Endometrial microvascular endothelial cells (primary cell): ENCODE data around the gene CCL27. TPM values are rescaled to one million over a fixed set of nuclear protein-coding genes. Genes with fewer than 3 reads are reported as not detected.

Source experiments
- in situ Hi-C: cut with HindIII; loops from 2 replicates; pipeline ENCODE4 v1.10.0; 2017; ENCODE audit warnings: low sequenced_read_pairs, low pct_unique_long_range_greater_than_20kb; ENCODE audit errors: inconsistent ontology term
- total RNA-seq: library from RNA; depleted of rRNA; stranded (reverse); fragments of >200 nt; gene quantifications from one replicate; pipeline ENCODE4 v1.2.3, GENCODE V29; 2015; ENCODE audit errors: inconsistent ontology term

The CCL27 gene, protein sequence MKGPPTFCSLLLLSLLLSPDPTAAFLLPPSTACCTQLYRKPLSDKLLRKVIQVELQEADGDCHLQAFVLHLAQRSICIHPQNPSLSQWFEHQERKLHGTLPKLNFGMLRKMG
- not detected for total RNA-seq

DNA sequence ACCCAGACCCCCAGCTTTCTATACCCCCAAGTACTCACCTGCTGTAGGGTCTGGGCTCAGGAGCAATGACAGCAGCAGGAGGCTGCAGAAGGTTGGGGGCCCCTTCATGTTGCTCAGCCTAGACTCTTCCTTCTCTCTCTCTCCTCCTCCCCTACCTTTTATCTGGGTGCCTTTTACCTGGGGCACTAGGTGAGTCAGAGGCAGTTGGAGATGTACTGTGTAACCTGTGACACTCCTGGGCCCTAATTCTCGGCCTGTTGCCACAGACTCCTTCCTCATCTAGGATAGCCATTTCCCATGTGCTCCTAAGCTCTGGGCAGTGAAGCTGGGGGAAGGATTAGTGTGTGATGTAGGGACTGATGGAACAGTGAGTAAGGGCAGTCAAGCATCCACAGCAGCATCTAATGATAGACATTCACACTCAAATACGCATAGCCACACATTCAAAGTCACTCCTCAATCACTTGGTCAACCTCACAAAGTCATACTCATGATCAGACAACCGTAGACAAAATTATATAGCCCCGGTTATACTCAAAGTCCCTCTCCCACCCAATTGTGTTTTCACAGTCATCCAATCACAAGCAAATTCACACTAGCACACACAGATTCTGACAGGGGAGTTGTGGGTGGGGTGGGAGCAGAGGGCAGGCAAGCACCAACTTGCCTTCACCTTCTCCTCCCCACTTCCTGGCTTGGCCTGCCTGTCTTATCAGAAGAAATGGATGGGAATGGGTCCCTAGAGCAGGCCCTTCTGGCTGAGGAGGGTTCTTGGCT is at the start of gene CCL27:
Gene CCL27, minus strand, starts transcription at position 132 of the 777 bp plus-strand sequence. Its CDS starts 24 bp downstream, at position 108.
- in situ Hi-C loops, result no loop called here

DNA sequence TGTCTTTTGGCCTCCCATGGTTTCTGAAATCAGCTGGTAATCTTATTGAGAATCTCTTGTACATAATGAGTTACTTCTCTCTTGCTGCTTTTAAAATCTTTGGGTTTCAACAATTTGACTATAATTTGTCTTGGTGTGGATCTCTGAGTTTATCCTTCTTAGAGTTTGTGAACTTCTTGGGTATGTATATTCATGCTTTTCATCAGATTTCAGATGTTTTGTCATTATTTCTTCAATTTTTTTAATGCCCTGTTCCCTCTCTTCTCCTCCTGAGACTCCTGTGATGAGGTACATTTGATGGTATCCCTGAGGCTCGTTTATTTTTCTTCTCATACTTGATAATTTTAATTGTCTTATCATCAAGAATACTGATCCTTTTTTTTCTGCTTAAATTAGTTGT is 49.7 kb upstream of the CCL27 start:
- in situ Hi-C loops, result no loop called here

DNA sequence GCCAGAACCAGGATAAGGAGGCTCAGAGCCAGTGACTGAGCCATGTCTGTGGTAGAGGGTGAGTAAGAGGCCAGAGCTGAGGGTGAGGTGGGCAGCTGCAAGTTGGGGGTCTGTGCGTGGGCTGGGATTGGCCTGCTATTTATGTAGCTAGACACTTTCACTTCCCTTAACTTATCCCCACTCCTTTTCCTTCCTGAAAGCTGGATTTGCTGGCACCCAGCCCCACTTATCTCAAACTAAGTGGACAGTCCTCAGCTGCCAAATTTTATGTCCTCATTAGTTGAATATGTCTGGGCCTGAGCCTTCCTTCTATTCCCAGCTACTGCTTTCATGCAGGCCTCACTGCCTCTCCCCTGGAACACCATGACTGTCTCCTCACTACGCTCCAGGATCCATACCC is 47.6 kb upstream of the CCL27 start, which contains the start of gene CCL21:
Gene CCL21, minus strand, starts transcription at position 114 of the 400 bp plus-strand sequence. Its CDS starts 70 bp downstream, at position 44.
- in situ Hi-C loops, result no loop called here

DNA sequence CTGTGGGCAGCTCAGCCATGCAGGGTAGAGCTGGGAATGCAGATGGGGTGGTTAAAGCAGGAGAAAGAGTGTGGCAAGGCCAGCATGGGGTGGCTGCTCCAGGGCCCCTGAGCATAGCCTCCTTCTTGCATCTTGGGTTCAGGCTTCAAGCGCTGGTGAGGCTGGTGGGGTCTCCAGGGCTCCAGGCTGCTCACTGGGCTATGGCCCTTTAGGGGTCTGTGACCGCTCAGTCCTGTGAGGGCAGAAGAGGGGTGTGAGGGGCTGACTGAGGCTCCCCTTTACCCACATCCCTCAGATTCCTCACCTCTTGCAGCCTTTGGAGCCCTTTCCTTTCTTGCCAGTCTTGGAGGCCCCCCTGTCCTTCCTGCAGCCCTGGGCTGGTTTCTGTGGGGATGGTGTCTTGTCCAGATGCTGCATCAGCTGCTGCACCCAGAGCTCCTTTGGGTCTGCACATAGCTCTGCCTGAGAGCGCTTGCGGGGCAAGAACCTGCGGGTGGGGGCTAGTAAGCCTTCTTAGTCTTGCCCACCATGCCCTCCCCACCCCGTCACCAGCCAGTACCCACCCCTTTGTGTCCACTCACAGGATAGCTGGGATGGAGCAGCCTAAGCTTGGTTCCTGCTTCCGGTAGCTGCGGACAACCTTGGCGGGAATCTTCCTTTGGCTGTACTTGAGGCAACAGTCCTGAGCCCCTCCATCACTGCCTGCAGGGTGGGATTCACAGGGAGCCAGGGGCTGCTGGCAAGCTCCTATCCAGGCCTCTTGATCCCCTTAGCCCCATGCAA is 46.9 kb upstream of the CCL27 start:
- in situ Hi-C loops, result no loop called here

DNA sequence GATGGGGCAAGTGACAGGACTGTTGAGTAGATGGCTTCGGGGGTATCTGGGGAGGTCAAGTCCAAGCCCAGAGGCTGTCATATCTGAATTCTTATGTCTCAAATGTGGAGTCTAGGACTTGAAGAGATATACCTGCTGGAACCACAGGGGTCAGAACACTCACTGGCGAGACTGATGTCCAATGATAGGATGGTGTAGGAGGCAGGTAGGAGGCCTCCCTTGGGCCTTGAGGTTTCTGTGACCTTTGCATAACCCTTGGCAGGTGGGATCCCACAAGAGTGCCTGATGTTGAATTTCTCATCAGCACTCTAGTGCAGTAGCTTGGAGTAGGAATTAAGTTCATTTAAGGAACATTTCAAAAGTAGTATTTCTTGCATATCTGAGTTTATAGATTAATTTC is 44.7 kb upstream of the CCL27 start:
- in situ Hi-C loops, result no loop called here

DNA sequence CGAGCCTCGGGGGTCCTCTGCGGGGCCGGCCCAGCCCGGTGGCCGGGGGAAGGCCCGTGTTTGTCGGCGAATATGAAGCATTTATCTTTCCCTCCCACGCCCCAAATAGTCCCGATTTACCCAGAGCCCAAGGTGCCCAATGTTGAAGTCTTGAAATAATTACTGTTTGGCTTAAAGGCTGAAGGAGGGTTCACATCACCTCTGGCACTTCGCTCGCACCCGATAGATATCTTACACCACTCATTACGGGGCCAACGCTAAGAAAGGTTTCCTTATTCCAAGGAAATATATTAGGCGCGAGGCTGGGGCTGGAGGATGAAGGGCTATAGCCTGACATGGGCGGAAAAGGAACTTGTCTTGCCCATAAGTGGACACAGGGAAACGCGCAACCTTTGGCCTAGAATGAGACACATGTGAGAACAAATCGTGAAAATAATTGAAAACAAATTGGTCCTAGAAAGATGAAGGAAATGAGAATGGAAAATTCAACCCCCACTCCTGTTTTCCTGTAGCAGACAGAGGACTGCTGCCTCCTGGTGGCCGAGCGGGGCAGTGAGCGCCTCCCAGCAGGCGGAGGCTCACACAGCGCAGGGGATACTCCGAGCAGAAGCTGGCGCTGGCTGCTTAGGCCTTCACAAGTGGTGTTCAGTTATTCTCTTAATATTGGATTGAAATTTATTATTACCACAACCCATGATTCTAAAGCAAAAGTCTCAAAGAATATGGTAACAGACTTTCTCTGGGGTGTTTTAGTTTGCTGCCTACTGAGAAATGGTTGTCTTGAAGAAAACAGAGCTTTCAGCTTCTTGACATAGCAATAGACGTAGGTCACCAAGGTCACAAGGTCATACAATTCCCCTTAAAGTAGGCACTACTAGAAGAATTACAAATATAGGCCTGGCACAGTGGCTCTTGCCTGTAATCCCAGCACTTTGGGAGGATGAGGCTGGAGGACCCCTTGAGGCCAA is 39.6 kb upstream of the CCL27 start:
- in situ Hi-C loops, result no loop called here

DNA sequence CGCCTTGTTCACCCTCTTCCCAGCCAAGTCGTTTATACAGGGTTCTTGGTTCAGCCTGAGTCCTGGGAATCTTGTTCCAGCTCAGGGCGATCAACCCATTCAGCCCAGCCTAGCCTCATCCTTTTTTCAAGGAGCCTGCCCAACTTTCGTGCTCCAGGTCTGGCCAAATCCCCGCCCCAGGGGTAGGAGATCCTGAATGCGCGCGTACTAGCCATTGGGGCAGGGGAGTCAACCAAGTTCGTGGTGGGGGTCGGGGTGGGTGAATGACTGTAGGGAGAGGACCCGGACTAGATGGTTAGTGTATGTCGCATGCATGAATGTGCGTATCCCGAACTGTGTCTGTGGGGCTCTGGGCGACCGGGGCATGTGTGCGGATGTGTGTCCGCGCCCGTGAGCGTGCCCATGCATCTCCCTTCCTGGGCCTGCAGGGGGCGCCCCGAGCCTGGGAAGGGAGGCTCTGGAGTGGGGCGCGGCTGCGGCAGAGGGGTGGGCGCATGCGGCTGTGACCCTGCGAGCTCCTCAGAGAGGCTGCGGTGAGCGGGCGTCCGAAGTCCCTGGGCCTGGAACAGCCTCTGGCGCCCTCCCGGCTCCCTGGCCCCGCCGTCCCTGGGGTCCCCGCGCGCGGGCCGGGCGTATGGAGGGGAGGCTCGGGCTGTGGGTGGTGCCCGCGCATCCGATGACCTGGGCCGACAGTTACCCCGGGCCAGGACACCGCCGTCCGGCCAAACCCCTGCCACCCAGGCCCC is 38.7 kb upstream of the CCL27 start:
- in situ Hi-C loops, result no loop called here

DNA sequence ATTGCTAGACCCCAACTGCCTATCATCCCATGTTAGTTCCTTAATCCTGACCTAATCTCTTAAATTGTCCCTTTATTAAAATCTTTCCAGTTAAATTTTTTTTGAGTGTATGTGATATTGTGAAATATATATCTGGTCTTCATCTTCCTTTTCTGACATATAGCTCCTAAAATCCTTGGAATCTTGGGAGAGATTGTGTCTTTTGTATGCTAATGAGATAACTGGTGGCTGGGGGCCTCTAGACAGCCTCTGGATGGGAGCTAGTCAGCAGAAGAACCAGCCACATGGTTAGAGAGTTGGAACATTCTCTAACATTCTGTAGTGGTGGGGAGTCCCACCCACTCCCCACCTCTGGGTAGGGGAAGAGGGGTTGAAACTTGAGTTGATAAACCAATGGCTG is 32.4 kb upstream of the CCL27 start:
- in situ Hi-C loops, result no loop called here

DNA sequence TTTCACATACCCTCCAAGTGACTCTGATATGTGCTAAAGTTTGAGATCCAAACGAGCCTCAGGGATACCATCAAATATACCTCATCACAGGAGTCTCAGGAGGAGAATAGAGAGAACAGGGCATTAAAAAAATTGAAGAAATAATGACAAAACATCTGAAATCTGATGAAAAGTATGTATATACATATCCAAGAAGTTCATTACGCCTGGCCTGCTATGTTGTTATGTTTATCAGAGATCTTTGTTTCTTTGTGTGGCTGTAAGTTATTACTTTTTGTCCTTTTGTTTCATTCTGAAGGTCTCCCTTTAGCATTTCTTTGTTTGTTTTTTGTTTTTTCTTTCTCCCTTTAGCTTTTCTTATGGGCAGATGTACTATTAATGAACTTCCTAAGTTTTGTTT is 31.1 kb upstream of the CCL27 start:
- in situ Hi-C loops, result no loop called here

DNA sequence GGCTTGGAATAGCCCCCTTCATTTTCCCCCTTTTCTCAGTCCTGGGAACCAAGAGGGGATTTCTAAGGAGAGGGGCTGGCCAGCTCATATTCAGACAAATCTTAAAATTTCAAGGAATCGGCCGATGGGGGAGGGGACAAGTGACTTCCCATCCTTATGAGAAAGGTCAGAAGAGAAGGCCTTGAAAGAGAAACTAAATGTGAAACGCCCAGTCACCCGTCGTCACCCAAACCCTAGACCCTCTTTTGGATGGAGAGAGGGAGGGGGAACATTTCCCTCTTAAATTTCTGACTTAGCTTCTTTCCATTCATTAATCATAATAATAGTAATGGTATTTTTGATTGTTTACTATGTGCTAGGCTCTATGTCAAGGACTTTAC is 29.5 kb upstream of the CCL27 start:
- in situ Hi-C loops, result no loop called here

DNA sequence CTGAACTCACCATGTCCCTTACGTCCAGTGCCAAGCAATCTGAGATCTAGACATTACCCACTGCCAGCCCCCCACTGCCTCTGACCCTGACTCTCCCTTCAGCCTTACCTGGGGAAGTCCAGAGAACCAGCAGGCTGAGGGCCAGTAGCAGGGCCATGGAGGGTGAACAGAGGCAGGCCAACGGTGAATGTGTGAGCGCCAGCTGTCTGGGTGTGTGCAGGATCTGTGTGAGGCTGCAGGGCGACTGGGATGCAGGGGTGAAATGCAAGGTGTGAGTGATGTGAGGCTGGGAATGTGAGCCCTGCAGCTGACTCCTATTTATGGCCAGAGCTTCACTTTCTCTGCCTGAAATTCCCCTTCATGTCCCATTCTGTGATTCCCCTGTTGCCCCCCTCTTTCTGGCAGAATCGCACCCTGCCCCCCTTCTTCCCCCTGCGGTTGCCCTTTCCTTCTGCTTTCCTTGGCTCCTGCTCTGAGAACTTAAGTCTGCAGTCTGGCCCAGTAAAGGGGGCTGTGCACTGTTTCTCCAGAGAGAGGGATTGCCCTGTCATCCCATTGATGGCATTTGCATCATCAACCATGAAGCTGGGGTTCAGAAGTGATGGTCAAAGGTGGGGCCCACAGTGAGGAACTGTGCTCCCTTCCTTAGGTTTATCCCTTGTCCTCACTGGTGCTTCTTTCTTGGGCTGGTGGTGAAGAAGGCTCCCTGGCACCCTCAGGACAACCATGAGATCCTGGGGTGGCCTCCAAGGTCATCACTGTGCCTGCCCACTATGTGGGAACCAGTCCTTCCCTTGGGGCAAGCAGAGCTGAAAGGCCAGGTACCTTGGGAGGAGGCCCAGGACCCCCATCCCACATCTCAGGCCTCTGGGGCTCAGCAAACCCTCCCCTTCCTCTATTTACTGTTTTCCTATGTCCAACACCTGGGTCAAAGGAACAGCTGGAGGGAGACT is 28.8 kb upstream of the CCL27 start, which contains the start of gene CCL19:
Gene CCL19, minus strand, starts transcription at position 294 of the 953 bp plus-strand sequence. Its CDS starts 137 bp downstream, at position 157.
- in situ Hi-C loops, result no loop called here

DNA sequence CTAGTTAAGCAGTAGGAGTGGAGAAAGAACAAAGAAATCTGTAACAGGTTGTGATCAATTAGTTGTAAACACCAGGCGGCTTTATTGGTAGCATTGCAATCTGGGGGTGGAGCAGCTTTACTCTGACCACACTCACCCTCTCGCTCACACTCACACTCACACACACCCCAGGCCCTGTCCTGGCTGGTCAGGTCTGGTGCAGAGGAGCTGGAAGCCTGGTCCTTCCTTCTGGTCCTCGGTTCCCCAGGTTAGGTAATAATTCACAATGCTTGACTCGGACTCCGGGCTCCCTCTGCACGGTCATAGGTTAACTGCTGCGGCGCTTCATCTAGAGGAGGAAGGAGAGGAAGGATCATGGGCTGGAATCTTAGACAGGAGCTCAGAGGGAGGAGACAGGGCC is 27.1 kb upstream of the CCL27 start:
- in situ Hi-C loops, result no loop called here

DNA sequence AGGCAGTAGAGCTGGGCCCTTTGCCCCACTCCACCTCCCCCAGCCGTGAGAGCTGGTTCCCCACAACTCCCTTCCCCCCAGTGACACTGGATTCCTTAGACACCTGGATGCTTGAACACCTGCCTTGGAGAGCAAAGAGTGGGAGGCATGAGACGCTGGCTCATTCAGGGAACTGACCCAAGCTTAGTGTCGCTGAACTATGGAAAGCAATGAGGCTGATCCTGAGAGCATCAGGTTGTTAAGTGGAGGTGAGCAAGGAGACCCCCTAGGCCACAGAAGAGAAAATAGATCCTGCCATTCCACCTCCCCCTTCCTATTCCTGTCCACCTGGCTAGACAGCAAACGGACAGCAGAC is 26.6 kb upstream of the CCL27 start:
- in situ Hi-C loops, result no loop called here

DNA sequence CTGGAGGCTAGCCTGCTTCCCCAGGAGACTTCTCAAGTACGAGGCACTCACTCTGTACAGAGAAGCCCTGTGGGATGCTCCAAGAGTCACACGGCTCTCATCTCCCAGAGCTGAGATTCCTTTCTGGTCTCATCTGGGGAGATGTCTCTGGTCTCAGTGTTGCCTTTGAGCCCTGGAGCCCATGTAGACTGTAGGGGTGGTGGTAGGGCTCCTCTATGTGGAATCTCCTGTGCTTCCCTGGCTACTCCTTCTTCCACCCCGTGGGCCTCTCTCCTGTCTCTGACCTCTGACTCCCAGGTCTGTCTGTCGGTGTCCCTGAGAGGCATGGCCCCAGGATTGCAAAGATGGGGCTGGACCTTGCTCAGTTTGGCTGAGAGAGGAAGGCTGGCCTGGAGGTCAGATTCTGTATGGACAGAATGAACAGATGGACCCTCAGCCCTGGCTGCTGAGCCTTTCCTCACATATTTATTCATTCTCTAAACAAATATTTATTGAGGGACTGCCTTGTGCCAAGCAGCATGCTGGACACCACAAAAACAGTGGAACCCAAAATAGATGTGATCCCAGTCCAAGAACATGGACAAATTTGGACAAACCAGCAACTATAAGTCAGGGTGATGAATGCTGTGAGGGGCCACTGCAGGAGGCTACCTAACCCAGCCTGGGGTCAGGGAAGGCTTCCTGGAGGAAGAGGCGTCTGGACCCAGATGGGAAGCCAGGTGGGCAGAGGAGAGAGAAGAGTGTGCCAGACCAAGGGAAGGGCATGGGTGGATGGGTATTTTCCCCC is 26.1 kb upstream of the CCL27 start:
- in situ Hi-C loops, result no loop called here

DNA sequence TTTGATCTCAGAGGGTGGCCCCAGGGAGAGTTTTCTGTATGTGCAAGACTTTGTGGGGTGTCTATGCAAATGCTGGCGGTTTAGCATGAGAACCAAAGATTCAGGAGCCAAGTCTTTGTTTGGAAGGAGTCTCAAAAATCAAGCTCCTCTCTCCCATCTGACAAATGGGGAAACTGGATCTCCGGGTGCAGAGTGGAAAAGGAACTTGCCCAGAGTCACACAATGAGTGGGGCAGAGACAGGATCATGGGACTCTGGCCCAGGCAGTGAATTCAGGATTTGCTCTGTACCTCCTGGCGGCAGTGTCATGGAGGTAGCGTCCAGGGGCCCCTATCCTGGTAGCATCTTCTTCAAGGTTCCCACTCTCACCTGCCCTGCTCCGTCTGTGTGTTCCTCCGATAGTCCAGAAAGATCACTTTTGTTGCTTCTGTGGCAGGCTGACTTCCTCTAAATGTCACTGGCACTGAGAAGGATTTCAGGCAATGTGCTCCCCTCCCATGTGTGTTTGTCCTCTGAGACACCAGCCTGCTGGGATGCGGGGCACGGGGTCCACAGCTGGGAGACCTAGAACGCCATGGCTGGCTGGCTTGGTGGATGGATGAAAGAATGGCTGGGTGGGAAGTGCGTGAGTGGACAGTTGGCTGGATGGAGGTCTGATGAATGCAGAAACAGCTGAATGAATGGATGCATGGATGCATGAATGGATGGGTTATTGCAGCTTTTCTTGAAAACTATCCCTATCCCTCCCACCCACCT is 25.0 kb upstream of the CCL27 start:
- in situ Hi-C loops, result no loop called here

DNA sequence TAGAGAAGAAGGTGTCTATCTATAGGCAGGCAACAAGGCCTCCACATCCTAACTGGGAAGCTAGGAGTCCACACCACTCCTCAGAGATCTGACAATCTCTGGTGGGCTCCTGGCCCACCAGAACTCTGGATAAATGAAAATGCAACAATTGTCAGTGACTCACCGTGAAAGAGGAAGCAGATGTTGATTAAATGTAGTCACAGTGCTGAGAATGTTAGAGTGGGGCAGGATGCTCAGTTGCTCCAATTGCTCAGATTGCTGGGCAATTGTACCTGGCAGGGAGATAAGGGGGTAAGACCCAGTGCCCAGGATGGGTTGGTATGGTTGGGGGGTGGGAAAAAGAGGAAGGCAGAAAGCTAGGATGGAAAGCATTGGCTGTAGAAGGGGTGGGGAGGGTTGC is 24.3 kb upstream of the CCL27 start:
- in situ Hi-C loops, result no loop called here
